MM.1S (cell line): ENCODE results near the gene SPIRE1.

Experiments used
- CTCF ChIP-seq: fragments of 300-600 bp; sonication (generic); IDR thresholded peaks from 2 replicates; pipeline ENCODE4 v1.5.1; 2016; ENCODE audit warnings: antibody characterized with exemption, low read length, mixed read lengths
- EZH2 ChIP-seq: fragments of 300-600 bp; sonication (generic); optimal IDR thresholded peaks from 2 replicates; pipeline ENCODE3; 2017; ENCODE audit warnings: low read depth, mild to moderate bottlenecking, antibody characterized with exemption, low read length, mixed read lengths
- EZH2phosphoT487 ChIP-seq: fragments of 300-600 bp; sonication (generic); IDR thresholded peaks from 2 replicates; pipeline ENCODE4 v1.6.1; 2018; ENCODE audit warnings: antibody characterized with exemption, low read length

GRCh38 chr18:12477606-12478005 is 180.3 kb downstream of the SPIRE1 start:
- TF ChIP-seq CTCF (no peak), EZH2phosphoT487 (no peak), EZH2 (no peak)
